K562 (cell line): ENCODE data around the gene MRGPRE. TPM values are rescaled to one million over a fixed set of nuclear protein-coding genes. Genes with fewer than 3 reads are reported as not detected.

ENCODE experiments used
- ATAC-seq: fragments of 200-7000 bp; cut with Tn5 transposase; 3 replicates; pipeline ENCODE4 v1.9.1; 2020; ENCODE audit warnings: moderate library complexity
- BruUV-seq: library from RNA; stranded (reverse); fragments of 400-500 nt; replicated peaks from 2 replicates; lab custom pipeline; 2021; lab: Mats Ljungman, UMichigan
- CTCF ChIA-PET: fragments of 300-600 bp; formaldehyde crosslinking; extraction: SDS; loops from one replicate; lab custom pipeline; 2021; ENCODE audit warnings: low intra/inter-chr PET ratio; lab: Yijun Ruan, JAX
- POLR2A ChIA-PET: fragments of 300-600, 350-650 bp; sonication (Branson Sonifier 250); formaldehyde crosslinking; extraction: SDS; loops from one replicate; lab custom pipeline; 2021; ENCODE audit warnings: antibody characterized with exemption, inconsistent platforms; lab: Yijun Ruan, JAX
- DNase-seq, 4 experiments: peaks; one replicate each; pipeline versions ENCODE4 v3.0.0 to v3.0.0-alpha.2; 2011 to 2018; ENCODE audit warnings: low spot score in 3 of 4, mixed read lengths in 3 of 4; ENCODE audit errors: extremely low read depth in 1 of 4
- FAIRE-seq: peaks from 2 replicates; lab custom pipeline; 2011; peaks lifted over from hg19 to GRCh38; lab: Jason Lieb, UNC
- H2AFZ ChIP-seq: 2 replicates; pipeline ENCODE4 v1.6.0; 2011; ENCODE audit warnings: low read depth, low read length, control low read depth, inconsistent platforms
- H3K27ac ChIP-seq: fragments of 200-600 bp; 3 replicates; pipeline ENCODE4 v1.8.0; 2011; ENCODE audit warnings: low read depth, mild to moderate bottlenecking, control low read depth, inconsistent platforms, low read length, moderate library complexity, mixed read lengths; ENCODE audit errors: extremely low read depth
- H3K27me3 ChIP-seq, 2 experiments: fragments of 300-600 bp in 1 of 2; 2 replicates in 1 of 2; 3 replicates in 1 of 2; pipeline versions ENCODE4 v1.6.0 to v1.8.0; 2011; ENCODE audit warnings: inconsistent platforms in 2 of 2, low read length in 2 of 2, mild to moderate bottlenecking in 1 of 2, mixed read lengths in 1 of 2, moderate library complexity in 1 of 2; ENCODE audit not compliant: control insufficient read depth in 2 of 2, insufficient read depth in 2 of 2
- H3K36me3 ChIP-seq: fragments of 300-600 bp; 3 replicates; pipeline ENCODE4 v1.8.0; 2011; ENCODE audit warnings: mild to moderate bottlenecking, low read length, inconsistent platforms; ENCODE audit not compliant: control insufficient read depth, insufficient read depth
- H3K4me1 ChIP-seq, 2 experiments: fragments of 200-600 bp in 1 of 2; replicated peaks in 1 of 2; 2 replicates in 1 of 2; 3 replicates in 1 of 2; pipeline versions ENCODE4 v1.5.1 to v1.8.0; 2011; ENCODE audit warnings: inconsistent platforms in 2 of 2, low read length in 2 of 2, mild to moderate bottlenecking in 1 of 2, mixed read lengths in 1 of 2, moderate library complexity in 1 of 2; ENCODE audit not compliant: control insufficient read depth in 2 of 2, insufficient read depth in 2 of 2
- H3K4me2 ChIP-seq: 2 replicates; pipeline ENCODE4 v1.6.1; 2011; ENCODE audit warnings: low read length, control low read depth, inconsistent platforms, mixed read lengths; ENCODE audit not compliant: insufficient read depth
- H3K4me3 ChIP-seq: fragments of 200-600 bp; sonication (generic), shearing (Covaris generic); 2 replicates; pipeline ENCODE4 v1.5.1; 2016; ENCODE audit warnings: control low read depth, inconsistent platforms
- H3K79me2 ChIP-seq: fragments of 200-600 bp; 3 replicates; pipeline ENCODE4 v1.8.0; 2011; ENCODE audit warnings: low read length, inconsistent platforms; ENCODE audit not compliant: control insufficient read depth, insufficient read depth
- H3K9ac ChIP-seq, 2 experiments: 2 replicates each; pipeline versions ENCODE4 v1.6.0 to v1.6.1; 2011; ENCODE audit warnings: low read depth in 2 of 2, low read length in 2 of 2, control low read depth in 1 of 2, inconsistent platforms in 1 of 2, mild to moderate bottlenecking in 1 of 2, mixed read lengths in 1 of 2; ENCODE audit not compliant: insufficient read depth in 1 of 2
- H3K9me1 ChIP-seq: one replicate; pipeline ENCODE4 v1.6.0; 2011; ENCODE audit warnings: inconsistent platforms, mild to moderate bottlenecking, low read length, moderate library complexity; ENCODE audit not compliant: control insufficient read depth, insufficient read depth
- H3K9me3 ChIP-seq: replicated peaks from 2 replicates; pipeline ENCODE4 v1.5.1; 2011; ENCODE audit warnings: low read depth, low read length, inconsistent platforms; ENCODE audit not compliant: control insufficient read depth, insufficient read depth
- H4K20me1 ChIP-seq: replicated peaks from 2 replicates; pipeline ENCODE4 v1.6.1; 2011; ENCODE audit warnings: low read length, inconsistent platforms, mixed read lengths; ENCODE audit not compliant: control insufficient read depth, insufficient read depth
- CCNT2 ChIP-seq: IDR thresholded peaks from 2 replicates; pipeline ENCODE4 v1.6.1; 2011; ENCODE audit warnings: borderline replicate concordance, low read depth, mild to moderate bottlenecking, moderate library complexity, mixed read lengths, low read length; ENCODE audit not compliant: insufficient read length; ENCODE audit errors: extremely low read depth
- DPF2 ChIP-seq: fragments of 450-650 bp; IDR thresholded peaks from 2 replicates; pipeline ENCODE4 v1.6.1; 2016
- HEY1 ChIP-seq: fragments of 250-450 bp; sonication (Bioruptor Pico); IDR thresholded peaks from 2 replicates; pipeline ENCODE4 v1.5.0; 2020; ENCODE audit warnings: mild to moderate bottlenecking, moderate library complexity, borderline replicate concordance
- HMG20B ChIP-seq: fragments of 250-450 bp; sonication (Bioruptor Pico); IDR thresholded peaks from 2 replicates; pipeline ENCODE4 v1.5.0; 2021; ENCODE audit warnings: mild to moderate bottlenecking
- LEF1 ChIP-seq: fragments of 450-650 bp; IDR thresholded peaks from 2 replicates; pipeline ENCODE4 v1.6.1; 2016; ENCODE audit warnings: mild to moderate bottlenecking
- MEIS2 ChIP-seq: fragments of 450-650 bp; IDR thresholded peaks from 2 replicates; pipeline ENCODE4 v1.6.1; 2014; ENCODE audit warnings: mild to moderate bottlenecking; ENCODE audit not compliant: partially characterized antibody
- NR1H2 ChIP-seq: sonication (generic); formaldehyde crosslinking; IDR thresholded peaks from 2 replicates; pipeline ENCODE4 v1.4.0; 2020; ENCODE audit warnings: mild to moderate bottlenecking, missing genetic modification reagents
- PBX2 ChIP-seq, 2 experiments: IDR thresholded peaks in 1 of 2; conservative IDR thresholded peaks in 1 of 2; 2 replicates each; pipeline ENCODE4 v1.6.1; 2016; ENCODE audit warnings: low read depth in 2 of 2, mild to moderate bottlenecking in 1 of 2, missing compliant biosample characterization in 1 of 2, missing genetic modification characterization in 1 of 2, moderate library complexity in 1 of 2
- PKNOX1 ChIP-seq: fragments of 450-650 bp; IDR thresholded peaks from 2 replicates; pipeline ENCODE4 v1.6.1; 2016
- THRAP3 ChIP-seq: fragments of 450-650 bp; IDR thresholded peaks from 2 replicates; pipeline ENCODE4 v1.6.1; 2016; ENCODE audit warnings: mild to moderate bottlenecking, inconsistent platforms, borderline replicate concordance
- WGBS: fragments of 100-300 bp; shearing (Covaris generic); methylation state at CpG from one replicate; pipeline ENCODE4 v1.1.6; 2016; ENCODE audit warnings: low coverage, mixed read lengths; ENCODE audit not compliant: insufficient coverage; ENCODE audit errors: missing lambda C conversion rate; 5-methylcytosine and 5-hydroxymethylcytosine counted together
- in situ Hi-C: fragments of 300-500 bp; cut with MboI; formaldehyde crosslinking; loops from 4 replicates; pipeline ENCODE4 v1.15.0; 2018; ENCODE audit warnings: inconsistent platforms, mixed read lengths
- intact Hi-C: fragments of 100-400 bp; cut with micrococcal nuclease; formaldehyde crosslinking; loops from 2 replicates; pipeline ENCODE4 v1.14.2; 2022
- polyA plus RNA-seq, 8 experiments: library from polyadenylated mRNA; depleted of rRNA in 4 of 8; stranded (reverse) in 5 of 8; unstranded in 3 of 8; fragments of >200 nt; fragmentation: Nextera tagmentation in 2 of 8; fragmentation: Illumina TruSeq in 1 of 8; extraction: Ambion mirVana in 2 of 8; extraction: Trizol in 1 of 8; gene quantifications; 2 replicates each; pipeline versions ENCODE4 v1.2.1 to v1.2.3, GENCODE V29; 2011 to 2014; ENCODE audit warnings: inconsistent platforms in 1 of 8, missing spikeins in 1 of 8
- total RNA-seq, 7 experiments: library from RNA; depleted of rRNA in 6 of 7; stranded (reverse); fragments of >200 nt in 6 of 7; fragmentation: Illumina TruSeq in 2 of 7; extraction: Trizol in 2 of 7; gene quantifications; 2 replicates each; pipeline versions ENCODE4 v1.2.1 to v1.2.3, GENCODE V29; 2011 to 2021; ENCODE audit warnings: low replicate concordance in 1 of 7

MRGPRE gene
- total and polyA plus RNA-seq, 9 of the 15 experiments (the other 6 are each of a cell fraction or from before 2014, with no cell fraction given) = not detected

GRCh38 chr11:3243880-3244279 is 11.7 kb upstream of the MRGPRE start:
- Histone ChIP-seq H3K9me1 (no peaks in the 10 kb centered on the region), H2AFZ (no peak overlapping the region), H3K4me2 (no peak overlapping the region), H3K27ac (no peak overlapping the region), H3K79me2 (no peaks in the 10 kb centered on the region), H3K9ac (no peak overlapping the region), H3K36me3 (no peaks in the 10 kb centered on the region), H3K4me3 (no peak overlapping the region), H3K4me1 (no peaks in the 10 kb centered on the region), H3K9me3 (no peaks in the 10 kb centered on the region), H3K27me3 (no peaks in the 10 kb centered on the region), H4K20me1 (no peaks in the 10 kb centered on the region)
- DNase-seq (no peak), FAIRE-seq (no peak), ATAC-seq (no peak)
- ChIA-PET POLR2A (interaction anchor here (0.7 to 1.4 kb wide), 2 partner anchors 12 to 878 kb away, joined by 3 to 4 read pairs; no protein-coding TSS in a partner anchor), CTCF (no interaction called here)
- no TSS peak for BruUV-seq
- TF ChIP-seq CCNT2 (no peak), HMG20B (CRISPR knock-in tag) (no peak), HEY1 (CRISPR knock-in tag) (no peak), LEF1 (no peak), NR1H2 (no peak)
- in situ Hi-C loops (loop anchor here (10.0 kb wide), 1 partner anchor 51 kb away; no protein-coding TSS in a partner anchor), intact Hi-C loops (no loop called here)
- WGBS = 45% methylated on average over 1 of the region's 1 CpG

- no TSS peak for BruUV-seq
- TF ChIP-seq MEIS2 (peak; percentile 51), PBX2 (CRISPR knock-in tag; IDR thresholded peaks at IDR 0.05; ENCODE audit: low read depth) (peak; percentile 7; the same call in 1 of the 2 replicates), PBX2 (tag; conservative IDR thresholded peaks at IDR 0.05; ENCODE audit: low read depth) (peak; percentile 57), DPF2 (no peak), THRAP3 (no peak), PKNOX1 (peak; percentile 89)
- Histone ChIP-seq H3K79me2 (no peaks in the 10 kb centered on the region), H3K4me1 (peaks cover 3 to 11% of the 10 kb centered on the region in 2 experiments), H3K27me3 (no peaks in the 10 kb centered on the region), H3K9me1 (no peaks in the 10 kb centered on the region), H3K9me3 (no peaks in the 10 kb centered on the region), H3K4me2 (no peak overlapping the region), H3K27ac (no peak overlapping the region), H4K20me1 (no peaks in the 10 kb centered on the region), H3K36me3 (no peaks in the 10 kb centered on the region), H3K9ac (no peak overlapping the region), H3K4me3 (no peak overlapping the region), H2AFZ (no peak overlapping the region)
- ATAC-seq = no peak
- intact Hi-C loops (no loop called here), in situ Hi-C loops (no loop called here)
- 100% methylated on average over 2 of the region's 2 CpGs for WGBS
- no peak for DNase-seq
- ChIA-PET CTCF (no interaction called here), POLR2A (interaction anchor here (1.1 kb wide), 1 partner anchor 9 kb away, joined by 4 read pairs; no protein-coding TSS in a partner anchor)
- no peak for FAIRE-seq
Observed at GRCh38 chr11:3237119-3237518, 4.9 kb upstream of the MRGPRE start.
